HUES48 (cell line): Measurements from ENCODE around the gene ATP6AP2.
"Not testable (repeated sequence)": the region's sequence is repeated elsewhere in the genome, so short reads cannot be mapped to it uniquely, and the experiment has no call there.

Experiments used
- H3K27ac ChIP-seq: one replicate; pipeline ENCODE4 v1.7.0; 2013; ENCODE audit warnings: low read depth, low read length, inconsistent platforms
- H3K27me3 ChIP-seq: 2 replicates; pipeline ENCODE4 v1.6.1; 2013; ENCODE audit warnings: mild to moderate bottlenecking, low read length; ENCODE audit not compliant: control insufficient read depth, insufficient read depth
- H3K36me3 ChIP-seq: 2 replicates; pipeline ENCODE4 v1.6.1; 2013; ENCODE audit warnings: low read length; ENCODE audit not compliant: control insufficient read depth, insufficient read depth
- H3K4me1 ChIP-seq: 2 replicates; pipeline ENCODE4 v1.6.1; 2013; ENCODE audit warnings: mild to moderate bottlenecking, low read length; ENCODE audit not compliant: control insufficient read depth, insufficient read depth
- H3K4me3 ChIP-seq: 2 replicates; pipeline ENCODE4 v1.5.1; 2013; ENCODE audit warnings: mild to moderate bottlenecking, low read depth, low read length
- H3K9ac ChIP-seq: 2 replicates; pipeline ENCODE4 v1.6.1; 2013; ENCODE audit warnings: mild to moderate bottlenecking, low read depth, low read length, moderate library complexity
- H3K9me3 ChIP-seq: 2 replicates; pipeline ENCODE4 v1.6.1; 2013; ENCODE audit warnings: low read length; ENCODE audit not compliant: control insufficient read depth, insufficient read depth

ATP6AP2 gene

GRCh38 chrX:40546870-40547269, 33.9 kb upstream of the ATP6AP2 start:
- no peak overlapping the region for H3K27ac ChIP-seq
- H3K4me1 ChIP-seq: peaks cover 9% of the 10 kb centered on the region
- H3K36me3 ChIP-seq: no peaks in the 10 kb centered on the region
- H3K27me3 ChIP-seq: no peaks in the 10 kb centered on the region
- no peak overlapping the region for H3K4me3 ChIP-seq
- no peaks in the 10 kb centered on the region for H3K9me3 ChIP-seq
- no peak overlapping the region for H3K9ac ChIP-seq

DNA sequence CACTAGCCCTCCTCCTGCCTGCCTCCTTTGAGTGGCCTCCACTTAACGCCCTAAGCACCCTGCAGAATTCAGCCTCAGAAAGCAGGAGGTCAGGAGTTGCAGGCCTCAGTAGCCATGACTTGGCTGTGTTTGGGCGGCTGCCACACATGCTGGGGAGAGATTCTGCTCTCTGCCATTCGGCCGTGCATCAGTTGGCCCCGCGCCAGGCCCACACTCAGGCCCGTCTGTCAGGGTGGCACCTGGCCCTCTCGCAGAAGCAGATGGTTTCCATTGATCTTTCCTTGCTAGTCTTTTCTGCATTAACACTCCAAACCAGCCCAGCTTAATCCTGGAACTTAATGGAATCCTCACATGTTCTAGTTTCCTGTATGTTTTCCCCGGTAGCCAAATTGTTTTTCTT, 30.7 kb upstream of the ATP6AP2 start:
- no peaks in the 10 kb centered on the region for H3K36me3 ChIP-seq
- H3K4me1 ChIP-seq: no peaks in the 10 kb centered on the region
- no peak overlapping the region for H3K9ac ChIP-seq
- no peak overlapping the region for H3K4me3 ChIP-seq
- no peak overlapping the region for H3K27ac ChIP-seq
- H3K9me3 ChIP-seq: no peaks in the 10 kb centered on the region
- no peaks in the 10 kb centered on the region for H3K27me3 ChIP-seq

DNA sequence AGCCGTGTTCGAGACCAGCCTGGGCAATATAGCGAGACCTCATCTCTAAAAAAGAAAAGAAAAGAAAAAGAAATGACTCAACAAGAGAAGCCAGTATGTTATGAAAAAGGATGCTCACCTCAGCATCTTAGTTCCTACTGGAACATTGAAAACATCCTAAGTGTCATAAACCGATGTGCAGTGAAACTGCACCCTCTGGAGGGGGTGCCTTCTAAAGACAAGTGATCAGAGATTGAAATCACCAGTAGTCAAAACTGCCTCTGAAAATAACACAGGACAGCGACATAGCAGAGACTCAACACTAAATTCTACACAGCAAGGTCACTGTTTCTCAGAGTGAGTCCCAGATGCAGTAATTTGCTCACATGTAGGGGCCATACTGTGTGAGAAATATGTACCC, 28.0 kb upstream of the ATP6AP2 start:
- Histone ChIP-seq H3K4me3 (no peak overlapping the region), H3K9ac (no peak overlapping the region), H3K27me3 (no peaks in the 10 kb centered on the region), H3K9me3 (no peaks in the 10 kb centered on the region), H3K27ac (no peak overlapping the region), H3K36me3 (no peaks in the 10 kb centered on the region), H3K4me1 (no peaks in the 10 kb centered on the region)

DNA sequence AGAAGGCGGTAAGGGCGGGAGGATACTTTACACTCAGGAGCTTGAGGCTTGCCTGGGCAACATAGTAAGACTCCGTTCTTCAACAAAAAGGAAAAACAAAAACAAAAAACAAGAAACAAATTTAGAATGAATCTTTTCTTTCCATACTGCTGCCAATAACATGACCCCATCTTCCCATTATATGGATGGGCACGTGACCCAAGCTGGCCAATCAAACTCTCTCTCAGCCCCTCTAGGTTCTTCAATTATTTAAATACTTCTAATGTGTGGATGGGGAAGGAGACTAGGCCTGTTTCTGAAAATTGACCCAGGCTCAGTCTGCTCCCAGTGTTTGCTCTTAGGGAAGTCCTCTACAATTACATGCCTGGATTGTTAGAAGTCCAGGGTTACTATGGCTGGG, 22.2 kb upstream of the ATP6AP2 start:
- Histone ChIP-seq H3K27me3 (no peaks in the 10 kb centered on the region), H3K9me3 (peaks cover 5% of the 10 kb centered on the region; the same call in 1 of the 2 replicates), H3K36me3 (no peaks in the 10 kb centered on the region), H3K27ac (no peak overlapping the region), H3K4me3 (no peak overlapping the region), H3K9ac (no peak overlapping the region), H3K4me1 (no peaks in the 10 kb centered on the region)

GRCh38 chrX:40563784-40564183, 17.0 kb upstream of the ATP6AP2 start:
- H3K27me3 ChIP-seq: no peaks in the 10 kb centered on the region
- H3K36me3 ChIP-seq: no peaks in the 10 kb centered on the region
- H3K27ac ChIP-seq: no peak overlapping the region
- H3K9ac ChIP-seq: no peak overlapping the region
- H3K4me1 ChIP-seq: no peaks in the 10 kb centered on the region
- H3K9me3 ChIP-seq: no peaks in the 10 kb centered on the region
- H3K4me3 ChIP-seq: no peak overlapping the region

GRCh38 chrX:40564447-40564846, 16.3 kb upstream of the ATP6AP2 start:
- Histone ChIP-seq H3K4me1 (no peaks in the 10 kb centered on the region), H3K4me3 (no peak overlapping the region), H3K9me3 (no peaks in the 10 kb centered on the region), H3K27ac (no peak overlapping the region), H3K27me3 (no peaks in the 10 kb centered on the region), H3K9ac (no peak overlapping the region), H3K36me3 (no peaks in the 10 kb centered on the region)

DNA sequence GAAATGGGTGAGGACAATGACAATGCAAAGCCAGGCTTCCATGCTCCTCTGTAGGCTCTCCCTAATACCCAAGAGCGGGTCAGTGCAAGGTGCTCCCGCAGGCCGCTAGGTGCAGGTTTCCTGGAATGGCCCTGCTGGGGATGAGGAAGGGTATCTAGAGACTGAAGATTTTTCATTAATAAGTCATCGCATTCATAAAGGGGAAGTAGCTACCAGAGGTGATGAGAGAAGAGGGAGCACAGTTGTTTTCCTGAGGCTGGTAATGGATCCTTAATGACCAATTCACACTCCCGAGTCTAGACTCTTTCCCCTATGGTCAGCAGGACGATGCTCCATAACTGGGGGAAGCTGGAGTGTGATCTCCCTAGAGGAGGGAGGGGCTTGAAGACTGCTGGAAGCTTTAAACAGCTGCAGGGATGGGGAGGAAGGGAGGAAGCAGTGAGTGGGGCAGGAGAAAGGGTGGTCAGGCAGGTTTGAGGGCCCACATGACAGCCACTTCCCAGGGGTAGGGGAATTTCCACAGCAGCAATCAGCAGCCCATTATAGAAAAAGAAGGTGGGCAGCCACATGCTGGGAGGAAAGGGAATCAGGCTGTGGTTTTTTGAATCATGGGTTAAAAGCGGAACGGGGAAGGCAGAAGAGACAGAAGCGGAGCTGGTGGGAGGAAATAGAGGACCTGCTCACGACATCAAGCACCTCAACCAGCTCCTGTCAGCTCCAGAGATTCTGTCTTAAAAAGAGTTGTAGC, 10.2 kb upstream of the ATP6AP2 start:
- H3K9me3 ChIP-seq: no peaks in the 10 kb centered on the region; the same call in none of the 2 replicates
- H3K4me3 ChIP-seq: no peak overlapping the region
- H3K4me1 ChIP-seq: no peaks in the 10 kb centered on the region
- no peak overlapping the region for H3K9ac ChIP-seq
- no peaks in the 10 kb centered on the region for H3K27me3 ChIP-seq
- H3K27ac ChIP-seq: no peak overlapping the region
- no peaks in the 10 kb centered on the region for H3K36me3 ChIP-seq

GRCh38 chrX:40571164-40571563, 9.6 kb upstream of the ATP6AP2 start:
- not testable (repeated sequence) for H3K36me3 ChIP-seq, H3K27me3 ChIP-seq, H3K9me3 ChIP-seq, H3K4me3 ChIP-seq, H3K9ac ChIP-seq, H3K27ac ChIP-seq, H3K4me1 ChIP-seq

DNA sequence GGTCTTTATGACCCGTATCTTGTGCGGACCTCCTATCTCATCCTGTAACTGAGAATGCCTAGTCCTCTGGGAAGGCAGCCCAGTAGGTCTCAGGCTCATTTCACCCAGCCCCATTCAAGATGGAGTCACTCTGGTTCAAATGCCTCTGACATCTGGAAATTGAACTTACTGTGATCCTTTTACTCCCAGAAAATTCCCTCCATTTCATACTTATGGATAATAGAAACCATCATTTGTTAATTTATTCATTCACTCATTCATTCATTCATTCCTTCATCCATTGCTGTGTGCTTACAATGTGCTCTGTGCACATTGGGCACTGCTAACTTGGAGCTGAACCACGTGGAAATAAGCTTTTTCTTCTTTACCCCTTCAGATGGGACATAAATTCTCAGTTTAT, 9.2 kb upstream of the ATP6AP2 start:
- H3K27me3 ChIP-seq: no peaks in the 10 kb centered on the region
- H3K27ac ChIP-seq: no peak overlapping the region
- H3K4me1 ChIP-seq: no peaks in the 10 kb centered on the region
- H3K36me3 ChIP-seq: no peaks in the 10 kb centered on the region
- H3K9me3 ChIP-seq: no peaks in the 10 kb centered on the region; the same call in none of the 2 replicates
- H3K9ac ChIP-seq: no peak overlapping the region
- no peak overlapping the region for H3K4me3 ChIP-seq

- Histone ChIP-seq H3K27me3 (no peaks in the 10 kb centered on the region), H3K4me3 (no peak overlapping the region), H3K9ac (no peak overlapping the region), H3K4me1 (no peaks in the 10 kb centered on the region), H3K36me3 (no peaks in the 10 kb centered on the region), H3K9me3 (no peaks in the 10 kb centered on the region; the same call in none of the 2 replicates), H3K27ac (no peak overlapping the region)
Measured at GRCh38 chrX:40573763-40574162, 7.0 kb upstream of the ATP6AP2 start.

- H3K27ac ChIP-seq, H3K9ac ChIP-seq, H3K4me3 ChIP-seq, H3K4me1 ChIP-seq, H3K27me3 ChIP-seq, H3K36me3 ChIP-seq, H3K9me3 ChIP-seq: not testable (repeated sequence)
Measured at GRCh38 chrX:40575411-40575810, 5.4 kb upstream of the ATP6AP2 start.
